Breast epithelium (tissue), 4 donors: ENCODE measurements around the gene ARFRP1. TPM values are rescaled to one million over a fixed set of nuclear protein-coding genes. Genes with fewer than 3 reads are reported as not detected.

Source experiments
- DNase-seq, 2 donors: peaks; one replicate each; pipeline ENCODE4 v3.0.0-alpha.2; 2019; ENCODE audit warnings: low spot score in 2 of 2
- H3K27ac ChIP-seq, 2 donors: fragments of 200-600 bp; sonication (generic) in 1 of 2; one replicate each; pipeline ENCODE4 v1.5.1; 2016 to 2019; ENCODE audit warnings: mild to moderate bottlenecking in 1 of 2
- H3K27me3 ChIP-seq, 2 donors: fragments of 200-600 bp; sonication (generic) in 1 of 2; one replicate each; pipeline versions ENCODE4 v1.5.1 to v1.6.0; 2017 to 2019; ENCODE audit warnings: control low read depth in 1 of 2, mild to moderate bottlenecking in 1 of 2
- H3K36me3 ChIP-seq: fragments of 200-600 bp; one replicate; pipeline ENCODE4 v1.5.1; 2019
- H3K4me1 ChIP-seq, 2 donors: fragments of 200-600 bp; sonication (generic); one replicate each; pipeline ENCODE4 v1.5.1; 2016 to 2019; ENCODE audit warnings: control low read depth in 1 of 2
- H3K4me3 ChIP-seq, 3 donors: fragments of 200-600 bp; sonication (generic); 1 replicate in 2 of 3; 2 replicates in 1 of 3; pipeline ENCODE4 v1.5.1; 2016 to 2019; ENCODE audit warnings: mild to moderate bottlenecking in 3 of 3, moderate library complexity in 2 of 3
- H3K9me3 ChIP-seq, 2 donors: fragments of 200-600 bp; sonication (generic) in 1 of 2; one replicate each; pipeline ENCODE4 v1.5.1; 2016 to 2019; ENCODE audit warnings: control low read depth in 1 of 2
- POLR2A ChIP-seq: fragments of 450-650 bp; IDR thresholded peaks from one replicate; pipeline ENCODE4 v1.6.1; 2016; ENCODE audit warnings: antibody characterized with exemption, mild to moderate bottlenecking, moderate library complexity
- POLR2AphosphoS5 ChIP-seq, 3 donors: sonication (generic); formaldehyde crosslinking; IDR thresholded peaks; one replicate each; pipeline ENCODE4 v1.6.1; 2017; ENCODE audit warnings: antibody characterized with exemption in 3 of 3
- intact Hi-C: fragments of 100-400 bp; cut with DNase I; formaldehyde crosslinking; loops from one replicate; pipeline ENCODE4 v1.15.1; 2023; ENCODE audit warnings: low total_unique reads
- total RNA-seq, 3 donors: library from RNA; depleted of rRNA; stranded (reverse); fragments of >200 nt; gene quantifications; one replicate each; pipeline ENCODE4 v1.1.0, GENCODE V29; 2016
- TF ChIP-seq, protein P1 (sequence below), 3 donors: fragments of 450-650 bp; IDR thresholded peaks; one replicate each; pipeline ENCODE4 v1.5.1; 2016 to 2017; ENCODE audit warnings: antibody characterized with exemption in 3 of 3, mild to moderate bottlenecking in 3 of 3, moderate library complexity in 3 of 3

The ARFRP1 gene
- total RNA-seq, 3 donors from 2014 or later: 30.7 to 41.0 (median 32.3) TPM

DNA sequence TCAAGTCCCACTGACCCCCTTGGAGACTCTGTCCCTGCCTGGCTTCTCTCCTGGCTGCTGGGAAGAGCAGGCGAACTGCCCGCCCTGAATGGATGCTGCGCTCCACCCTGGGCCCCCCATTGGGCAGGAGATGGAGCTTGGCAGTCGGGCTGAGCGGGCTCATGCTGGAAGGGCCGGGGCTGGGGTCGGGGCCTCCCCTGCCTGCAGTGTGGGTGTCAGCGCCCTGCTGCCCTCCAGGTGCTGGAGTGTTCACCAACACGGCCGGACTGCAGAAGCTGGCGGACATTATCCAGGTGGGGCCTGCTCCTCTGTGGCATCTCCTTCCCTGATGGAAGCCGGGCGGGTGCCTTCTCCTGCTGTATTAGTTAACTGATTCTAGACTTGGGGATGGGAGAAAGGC, 27.3 kb downstream of the ARFRP1 start:
- H3K36me3 ChIP-seq: no peaks in the 10 kb centered on the region
- no peak for DNase-seq

DNA sequence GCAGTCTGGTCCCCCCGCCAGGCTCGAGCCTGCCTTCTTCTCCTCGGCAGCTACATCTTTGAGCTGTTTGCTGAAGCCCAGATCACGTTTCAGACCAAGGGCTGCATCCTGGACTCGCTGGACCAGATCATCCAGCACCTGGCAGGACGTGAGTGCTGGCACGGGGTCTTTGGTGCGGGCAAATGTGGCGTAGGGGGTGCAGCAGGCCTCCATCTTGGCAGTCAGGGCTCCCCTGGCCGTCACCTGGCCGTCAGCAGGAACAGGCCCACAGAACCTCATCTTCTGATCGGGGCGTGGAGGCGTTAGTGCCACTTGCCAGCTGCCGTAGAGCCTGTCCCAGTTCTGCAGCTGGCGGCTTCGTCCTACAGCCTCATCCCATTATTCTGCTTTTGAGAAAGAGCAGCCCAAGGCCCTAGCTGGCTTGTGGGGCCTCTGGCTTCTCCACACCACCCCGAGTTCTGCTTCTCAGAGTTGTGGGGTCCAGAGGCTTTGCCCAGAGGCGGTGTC, 27.9 kb downstream of the ARFRP1 start:
- intact Hi-C loops: no loop called here
- Histone ChIP-seq H3K36me3 (no peaks in the 10 kb centered on the region), H3K9me3 (no peaks in the 10 kb centered on the region), H3K27me3 (no peaks in the 10 kb centered on the region), H3K27ac (no peak overlapping the region), H3K4me3 (no peak overlapping the region), H3K4me1 (peaks cover 8 to 9% of the 10 kb centered on the region in 2 donors)
- TF ChIP-seq POLR2AphosphoS5 (IDR thresholded peaks at IDR 0.05) (no peak), POLR2A (no peak)
- TF ChIP-seq, protein P1, sequence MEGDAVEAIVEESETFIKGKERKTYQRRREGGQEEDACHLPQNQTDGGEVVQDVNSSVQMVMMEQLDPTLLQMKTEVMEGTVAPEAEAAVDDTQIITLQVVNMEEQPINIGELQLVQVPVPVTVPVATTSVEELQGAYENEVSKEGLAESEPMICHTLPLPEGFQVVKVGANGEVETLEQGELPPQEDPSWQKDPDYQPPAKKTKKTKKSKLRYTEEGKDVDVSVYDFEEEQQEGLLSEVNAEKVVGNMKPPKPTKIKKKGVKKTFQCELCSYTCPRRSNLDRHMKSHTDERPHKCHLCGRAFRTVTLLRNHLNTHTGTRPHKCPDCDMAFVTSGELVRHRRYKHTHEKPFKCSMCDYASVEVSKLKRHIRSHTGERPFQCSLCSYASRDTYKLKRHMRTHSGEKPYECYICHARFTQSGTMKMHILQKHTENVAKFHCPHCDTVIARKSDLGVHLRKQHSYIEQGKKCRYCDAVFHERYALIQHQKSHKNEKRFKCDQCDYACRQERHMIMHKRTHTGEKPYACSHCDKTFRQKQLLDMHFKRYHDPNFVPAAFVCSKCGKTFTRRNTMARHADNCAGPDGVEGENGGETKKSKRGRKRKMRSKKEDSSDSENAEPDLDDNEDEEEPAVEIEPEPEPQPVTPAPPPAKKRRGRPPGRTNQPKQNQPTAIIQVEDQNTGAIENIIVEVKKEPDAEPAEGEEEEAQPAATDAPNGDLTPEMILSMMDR (IDR thresholded peaks at IDR 0.05): no peak
- no peak for DNase-seq

More for the DNA sequence above, 27.3 kb downstream of the ARFRP1 start:
- Histone ChIP-seq H3K27me3 (no peaks in the 10 kb centered on the region), H3K4me3 (no peak overlapping the region), H3K9me3 (no peaks in the 10 kb centered on the region), H3K27ac (no peak overlapping the region), H3K4me1 (peaks cover 8 to 9% of the 10 kb centered on the region in 2 donors)
- intact Hi-C loops: no loop called here
- no peak for TF ChIP-seq POLR2A
- TF ChIP-seq, protein P1 (IDR thresholded peaks at IDR 0.05): no peak
- no peak for TF ChIP-seq POLR2AphosphoS5 (IDR thresholded peaks at IDR 0.05)

DNA sequence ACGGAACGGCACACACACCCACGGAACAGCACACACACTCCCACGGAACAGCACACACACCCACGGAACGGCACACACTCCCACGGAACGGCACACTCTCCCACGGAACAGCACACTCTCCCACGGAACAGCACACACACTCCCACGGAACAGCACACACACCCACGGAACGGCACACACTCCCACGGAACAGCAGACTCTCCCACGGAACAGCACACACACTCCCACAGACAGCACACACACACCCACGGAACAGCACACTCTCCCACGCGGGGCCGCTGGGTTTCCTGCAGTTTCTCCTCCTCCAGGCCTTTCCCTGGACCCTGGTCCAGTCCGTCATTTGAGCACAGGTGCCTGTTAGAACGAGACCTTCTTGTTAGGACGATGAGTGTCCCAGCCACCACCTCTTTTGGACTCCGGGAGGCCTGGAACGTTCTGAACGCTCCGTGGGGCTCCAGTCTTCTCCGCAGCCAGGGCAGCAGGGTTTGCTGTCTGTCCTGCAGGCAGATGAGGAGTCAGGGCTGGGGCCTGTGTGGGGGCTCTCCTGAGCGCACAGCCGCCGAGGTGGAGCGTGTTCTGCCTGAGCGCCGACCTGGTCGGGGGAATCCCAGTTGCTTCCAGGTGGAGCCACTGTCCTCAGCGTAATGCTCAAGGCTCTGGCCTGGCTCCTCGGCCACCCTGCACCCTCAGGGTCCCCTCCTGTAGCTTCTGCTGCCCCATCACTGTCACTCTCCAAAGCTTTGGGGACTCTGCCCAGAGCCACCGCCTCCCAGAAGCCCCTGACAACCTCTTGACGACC, 28.9 kb downstream of the ARFRP1 start:
- Histone ChIP-seq H3K27ac (no peak overlapping the region), H3K4me1 (peaks cover 8 to 9% of the 10 kb centered on the region in 2 donors), H3K27me3 (no peaks in the 10 kb centered on the region), H3K4me3 (no peak overlapping the region), H3K9me3 (no peaks in the 10 kb centered on the region), H3K36me3 (no peaks in the 10 kb centered on the region)
- no peak for TF ChIP-seq POLR2A
- TF ChIP-seq, protein P1 (IDR thresholded peaks at IDR 0.05): no peak
- no peak for TF ChIP-seq POLR2AphosphoS5 (IDR thresholded peaks at IDR 0.05)
- DNase-seq: no peak
- intact Hi-C loops: no loop called here

DNA sequence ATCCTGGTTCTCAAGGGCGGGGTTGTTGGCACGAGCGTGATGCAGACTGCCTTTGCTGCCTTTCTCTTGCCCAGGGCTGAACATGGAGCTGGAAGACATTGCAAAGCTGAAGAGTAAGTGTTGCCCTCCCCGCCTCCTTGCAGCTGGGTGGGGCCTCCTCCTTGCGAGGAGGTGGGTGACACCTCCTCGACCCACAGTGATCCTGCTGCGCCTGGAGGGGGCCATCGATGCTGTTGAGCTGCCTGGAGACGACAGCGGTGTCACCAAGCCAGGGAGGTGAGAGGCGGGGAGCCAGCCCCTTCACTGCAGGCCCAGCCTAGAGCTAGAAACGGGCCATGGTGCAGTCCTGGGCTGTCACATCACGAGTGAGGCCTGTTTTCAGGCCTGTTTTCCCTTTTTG, 29.7 kb downstream of the ARFRP1 start:
- no peaks in the 10 kb centered on the region for H3K27me3 ChIP-seq
- H3K4me1 ChIP-seq: peaks cover 8 to 9% of the 10 kb centered on the region in 2 donors
- intact Hi-C loops: no loop called here
- H3K27ac ChIP-seq: no peak overlapping the region
- H3K9me3 ChIP-seq: no peaks in the 10 kb centered on the region
- TF ChIP-seq POLR2AphosphoS5 (IDR thresholded peaks at IDR 0.05) (no peak), POLR2A (no peak)
- TF ChIP-seq, protein P1 (IDR thresholded peaks at IDR 0.05): no peak
- DNase-seq: no peak
- no peaks in the 10 kb centered on the region for H3K36me3 ChIP-seq
- H3K4me3 ChIP-seq: no peak overlapping the region

DNA sequence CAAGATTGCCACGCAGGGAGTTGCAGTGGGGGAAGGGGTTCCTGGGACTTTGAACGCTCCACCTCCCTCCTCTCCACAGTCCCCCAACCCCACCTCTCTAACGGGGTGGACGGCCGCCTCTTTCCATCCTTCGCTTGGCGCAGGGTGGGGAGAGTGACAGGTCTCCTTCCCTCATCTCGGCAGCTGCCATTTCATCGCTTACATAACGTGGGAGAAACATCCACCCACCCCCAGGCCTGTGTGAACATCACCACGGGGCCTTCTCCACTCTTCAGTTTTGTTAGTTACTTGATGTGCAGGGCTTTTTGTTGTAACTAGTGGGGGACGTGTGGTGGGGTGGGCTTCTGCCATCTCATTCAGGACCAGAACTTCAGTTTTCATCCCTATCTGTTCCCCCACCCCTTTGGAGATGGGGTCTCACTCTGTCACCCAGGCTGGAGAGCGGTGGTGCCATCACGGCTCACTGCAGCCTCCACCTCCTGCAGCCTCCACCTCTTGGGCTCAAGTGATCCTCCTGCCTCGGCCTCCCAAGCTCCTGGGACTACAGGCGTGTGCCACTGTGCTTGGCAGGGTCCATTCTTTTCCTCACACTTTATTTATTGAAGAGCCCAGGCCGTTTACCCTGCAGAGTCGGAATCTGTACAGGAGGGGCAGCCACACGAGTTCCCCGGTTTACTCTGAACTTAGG, 32.0 kb downstream of the ARFRP1 start:
- no peaks in the 10 kb centered on the region for H3K36me3 ChIP-seq
- no peaks in the 10 kb centered on the region for H3K9me3 ChIP-seq
- no peaks in the 10 kb centered on the region for H3K4me1 ChIP-seq
- TF ChIP-seq, protein P1 (IDR thresholded peaks at IDR 0.05): no peak
- TF ChIP-seq POLR2AphosphoS5 (IDR thresholded peaks at IDR 0.05): no peak
- no peak for TF ChIP-seq POLR2A
- H3K4me3 ChIP-seq: no peak overlapping the region
- no peak for DNase-seq
- H3K27ac ChIP-seq: no peak overlapping the region
- intact Hi-C loops: no loop called here
- no peaks in the 10 kb centered on the region for H3K27me3 ChIP-seq
